GM13976 (cell line): ENCODE data around the gene PRDX3.

ENCODE experiments used
- DNase-seq: peaks from one replicate; pipeline ENCODE4 v3.0.0; 2012; ENCODE audit warnings: low spot score
- in situ Hi-C: fragments of 300-500 bp; cut with MboI; formaldehyde crosslinking; loops from one replicate; pipeline ENCODE4 v1.12.0; 2022; ENCODE audit warnings: low sequenced_read_pairs, mixed read lengths, inconsistent platforms; ENCODE audit not compliant: unreplicated experiment
- TF ChIP-seq, protein P1 (sequence below): IDR thresholded peaks from 2 replicates; pipeline ENCODE4 v1.5.1; 2012; ENCODE audit warnings: borderline replicate concordance, mild to moderate bottlenecking; ENCODE audit not compliant: insufficient read depth; ENCODE audit errors: extremely low read depth, missing control alignments, control extremely low read depth

The PRDX3 gene

DNA sequence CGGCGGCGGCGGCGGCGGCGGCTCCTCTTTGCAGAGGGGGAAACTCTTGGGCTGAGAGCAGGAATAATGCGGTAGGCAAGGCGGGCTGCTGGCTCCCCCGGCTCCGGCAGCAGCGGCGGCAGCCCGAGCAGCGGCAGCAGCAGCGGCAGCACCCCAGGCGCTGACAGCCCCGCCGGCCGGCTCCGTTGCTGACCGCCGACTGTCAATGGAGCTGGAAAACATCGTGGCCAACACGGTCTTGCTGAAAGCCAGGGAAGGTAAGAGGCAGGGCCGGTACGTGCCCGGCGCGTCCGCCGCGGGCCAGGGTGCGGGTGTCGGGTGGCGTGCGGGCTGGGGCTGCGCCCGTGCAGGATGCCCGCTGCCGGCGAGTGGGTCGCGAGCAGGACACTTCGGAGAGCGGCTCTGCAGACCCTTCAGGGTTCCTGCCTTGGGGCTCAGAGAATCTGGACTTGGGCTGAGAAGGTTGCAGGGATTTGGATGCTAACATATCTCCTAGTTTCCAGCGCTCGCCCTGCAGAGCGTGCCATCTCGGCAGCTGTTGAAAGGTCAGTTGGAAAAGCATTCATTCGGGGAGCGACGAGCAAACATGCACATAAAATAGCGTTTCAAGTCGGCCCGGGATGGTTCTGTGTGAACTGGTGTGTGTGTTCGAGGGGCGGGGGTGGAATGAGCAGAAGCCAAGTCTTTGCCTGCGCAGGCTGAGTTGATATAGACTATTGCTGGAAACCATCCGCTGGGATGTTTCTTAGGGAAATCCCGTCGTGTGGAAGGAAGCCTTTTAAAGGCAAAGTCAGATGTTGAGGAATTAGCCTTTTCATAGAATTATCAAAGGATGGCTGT is 29.3 kb upstream of the PRDX3 start:
- TF ChIP-seq, protein P1, sequence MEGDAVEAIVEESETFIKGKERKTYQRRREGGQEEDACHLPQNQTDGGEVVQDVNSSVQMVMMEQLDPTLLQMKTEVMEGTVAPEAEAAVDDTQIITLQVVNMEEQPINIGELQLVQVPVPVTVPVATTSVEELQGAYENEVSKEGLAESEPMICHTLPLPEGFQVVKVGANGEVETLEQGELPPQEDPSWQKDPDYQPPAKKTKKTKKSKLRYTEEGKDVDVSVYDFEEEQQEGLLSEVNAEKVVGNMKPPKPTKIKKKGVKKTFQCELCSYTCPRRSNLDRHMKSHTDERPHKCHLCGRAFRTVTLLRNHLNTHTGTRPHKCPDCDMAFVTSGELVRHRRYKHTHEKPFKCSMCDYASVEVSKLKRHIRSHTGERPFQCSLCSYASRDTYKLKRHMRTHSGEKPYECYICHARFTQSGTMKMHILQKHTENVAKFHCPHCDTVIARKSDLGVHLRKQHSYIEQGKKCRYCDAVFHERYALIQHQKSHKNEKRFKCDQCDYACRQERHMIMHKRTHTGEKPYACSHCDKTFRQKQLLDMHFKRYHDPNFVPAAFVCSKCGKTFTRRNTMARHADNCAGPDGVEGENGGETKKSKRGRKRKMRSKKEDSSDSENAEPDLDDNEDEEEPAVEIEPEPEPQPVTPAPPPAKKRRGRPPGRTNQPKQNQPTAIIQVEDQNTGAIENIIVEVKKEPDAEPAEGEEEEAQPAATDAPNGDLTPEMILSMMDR = no peak
- no peak for DNase-seq
- in situ Hi-C loops = no loop called here

DNA sequence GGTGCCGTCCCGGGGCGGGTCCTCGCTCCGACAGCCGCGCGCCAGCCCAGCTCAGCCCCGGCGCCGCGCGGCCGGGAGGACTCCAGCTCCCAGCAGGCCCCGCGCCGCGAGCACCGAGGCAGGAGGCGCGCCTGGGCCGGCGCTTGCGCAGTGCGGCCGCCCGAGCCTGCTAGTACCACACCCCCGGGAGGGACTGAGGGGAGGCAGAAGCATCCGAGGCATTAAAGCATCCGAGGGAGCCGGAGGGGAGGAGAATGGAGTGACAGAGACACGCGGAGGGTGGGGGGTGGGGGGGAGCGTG is 28.7 kb upstream of the PRDX3 start, which contains the start of gene GRK5:
Gene GRK5 (plus strand): TSS at position 206 of the 301 bp plus-strand sequence. CDS start 347 bp downstream, outside the sequence.
- peak; percentile 98 for DNase-seq
- in situ Hi-C loops = no loop called here
- TF ChIP-seq, protein P1 = no peak

DNA sequence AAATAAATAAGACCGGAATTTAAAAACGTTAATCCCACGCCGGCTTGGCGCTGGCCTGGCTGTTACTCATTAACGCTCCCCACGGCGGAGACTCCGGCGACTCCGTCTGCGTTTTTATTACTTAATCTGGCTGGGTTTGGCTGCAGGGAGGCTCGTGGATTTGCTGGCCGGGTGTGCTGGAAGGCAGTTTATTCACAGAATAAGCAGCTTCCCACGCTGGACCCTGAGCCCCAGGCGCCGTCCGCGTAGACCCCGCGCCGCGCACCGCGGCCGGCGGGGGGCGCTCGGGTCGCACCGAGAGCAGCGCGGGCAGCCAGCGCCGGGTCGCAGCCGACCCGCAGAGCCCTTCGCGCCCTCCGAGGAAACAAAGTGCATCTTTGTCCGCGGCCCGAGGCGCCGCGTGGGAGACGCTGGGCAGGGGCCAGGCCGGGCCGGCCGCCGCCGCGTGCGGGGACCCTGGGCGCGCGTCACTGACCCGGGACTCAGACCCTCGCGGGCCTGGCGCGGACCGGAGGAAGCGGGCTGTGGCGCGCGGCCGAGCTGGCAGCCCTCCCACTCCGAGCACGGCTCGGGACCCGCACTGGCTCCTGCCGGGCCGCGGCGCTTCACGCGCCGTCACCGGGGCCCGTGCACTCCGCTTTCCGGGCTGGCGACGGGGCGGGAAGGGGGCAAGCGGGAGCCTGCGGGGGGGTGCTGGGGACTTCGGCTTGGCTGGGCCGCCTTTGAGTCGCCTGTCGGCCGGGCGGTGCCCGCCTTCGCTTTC is 28.2 kb upstream of the PRDX3 start:
- TF ChIP-seq, protein P1 = peak; percentile 97
- in situ Hi-C loops = no loop called here
- DNase-seq = peak; percentile 86

DNA sequence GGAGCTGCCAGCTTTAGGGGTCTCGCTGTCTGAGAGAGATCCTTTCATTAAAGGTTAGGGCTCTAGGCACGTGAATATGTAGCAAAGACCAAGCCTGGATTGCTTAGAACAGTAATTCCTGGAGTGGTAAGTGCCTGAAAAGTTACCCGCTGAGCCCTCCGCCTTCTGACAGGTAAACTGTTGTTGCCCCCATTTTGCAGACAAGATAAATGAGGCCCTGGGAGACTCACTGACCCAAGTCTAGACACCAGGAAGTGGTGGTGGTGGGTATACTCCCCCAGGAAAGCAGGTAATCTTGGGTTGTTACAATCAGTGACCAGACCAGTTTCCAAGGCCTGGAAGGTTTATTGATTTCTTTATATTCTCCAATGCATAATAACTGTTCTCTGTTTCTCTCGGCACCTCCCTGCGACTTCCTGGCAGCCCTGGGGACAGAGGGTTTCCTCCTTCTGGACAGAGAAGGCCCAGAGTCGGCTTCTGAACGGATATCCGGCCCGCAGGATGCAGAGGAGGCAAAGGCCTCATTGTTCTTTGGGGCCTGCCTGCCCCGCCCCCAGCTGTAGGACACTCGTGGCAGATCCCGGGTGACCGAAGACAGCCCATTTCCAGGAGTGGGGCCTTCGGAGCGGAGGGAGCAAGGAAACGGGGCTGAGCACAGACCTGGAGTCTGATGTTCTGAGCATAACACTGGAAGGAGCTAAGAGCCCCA is 27.4 kb upstream of the PRDX3 start:
- DNase-seq = peak; percentile 74
- in situ Hi-C loops = no loop called here
- TF ChIP-seq, protein P1 = no peak

DNA sequence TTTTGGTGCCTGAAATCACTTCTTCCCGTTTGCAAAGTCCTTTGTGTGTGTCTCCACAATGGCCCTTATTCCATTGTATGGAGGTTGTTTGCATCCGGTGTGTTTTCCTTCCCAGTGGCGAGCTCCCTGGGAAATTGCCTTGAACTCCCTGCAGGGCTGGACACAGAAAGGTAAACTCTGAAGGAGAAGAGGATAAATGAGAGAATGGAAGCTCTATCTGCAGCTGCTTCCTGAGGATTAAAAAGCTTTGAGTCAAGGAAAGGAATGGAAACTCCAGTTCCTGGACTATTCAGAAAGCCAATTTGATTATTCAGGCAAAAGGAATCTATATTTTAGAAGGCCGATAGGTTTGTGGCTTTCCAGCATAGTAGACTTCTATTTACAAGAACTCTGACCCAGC is 24.4 kb upstream of the PRDX3 start:
- TF ChIP-seq, protein P1 = no peak
- no peak for DNase-seq
- in situ Hi-C loops = no loop called here

DNA sequence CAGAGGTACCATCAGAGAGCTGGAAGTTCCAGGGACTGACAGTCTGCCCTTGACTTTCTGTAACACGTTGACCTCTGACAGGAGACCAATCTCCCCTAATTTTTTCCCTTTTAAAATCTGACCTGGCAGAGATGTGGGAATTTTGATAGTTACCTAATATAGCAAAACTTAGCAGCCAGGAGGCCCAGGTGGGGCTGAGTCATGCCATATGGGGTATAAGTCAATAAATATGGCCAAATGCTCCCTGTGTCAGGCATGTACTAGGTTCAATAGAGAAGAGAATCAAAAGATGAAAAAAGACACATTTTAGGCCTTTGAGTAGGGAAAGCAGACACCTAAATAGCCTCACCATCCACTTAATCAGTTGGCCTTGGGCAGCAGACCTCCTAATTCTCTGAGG is 22.6 kb upstream of the PRDX3 start:
- TF ChIP-seq, protein P1 = no peak
- DNase-seq = no peak
- in situ Hi-C loops = no loop called here
